ENCODE data around the gene PCP2.

The PCP2 gene

DNA sequence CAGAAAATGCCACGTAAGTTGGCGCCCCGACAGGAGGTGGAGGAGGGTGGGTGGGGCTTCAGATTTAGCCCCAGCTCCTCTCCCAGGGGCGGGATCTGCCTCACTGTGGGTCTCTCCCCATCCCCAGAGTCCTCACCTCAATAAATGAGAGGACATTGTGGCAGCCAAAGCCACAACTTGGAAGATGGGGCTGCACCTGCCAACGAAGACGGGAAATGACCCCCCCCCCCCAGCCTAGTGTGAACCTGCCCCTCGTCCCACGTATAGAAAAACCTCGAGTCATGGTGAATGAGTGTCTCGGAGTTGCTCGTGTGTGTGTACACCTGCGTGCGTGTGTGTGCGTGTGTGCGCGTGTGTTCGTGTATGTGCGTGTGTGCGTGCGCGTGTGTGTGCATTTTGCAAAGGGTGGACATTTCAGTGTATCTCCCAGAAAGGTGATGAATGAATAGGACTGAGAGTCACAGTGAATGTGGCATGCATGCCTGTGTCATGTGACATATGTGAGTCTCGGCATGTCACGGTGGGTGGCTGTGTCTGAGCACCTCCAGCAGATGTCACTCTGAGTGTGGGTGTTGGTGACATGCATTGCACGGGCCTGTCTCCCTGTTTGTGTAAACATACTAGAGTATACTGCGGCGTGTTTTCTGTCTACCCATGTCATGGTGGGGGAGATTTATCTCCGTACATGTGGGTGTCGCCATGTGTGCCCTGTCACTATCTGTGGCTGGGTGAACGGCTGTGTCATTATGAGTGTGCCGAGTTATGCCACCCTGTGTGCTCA, 45.6 kb upstream of the PCP2 start:
- H3K4me3 ChIP-seq (ENCODE audit: low read depth, low read length): no peak overlapping the region
- TF ChIP-seq, protein P1, sequence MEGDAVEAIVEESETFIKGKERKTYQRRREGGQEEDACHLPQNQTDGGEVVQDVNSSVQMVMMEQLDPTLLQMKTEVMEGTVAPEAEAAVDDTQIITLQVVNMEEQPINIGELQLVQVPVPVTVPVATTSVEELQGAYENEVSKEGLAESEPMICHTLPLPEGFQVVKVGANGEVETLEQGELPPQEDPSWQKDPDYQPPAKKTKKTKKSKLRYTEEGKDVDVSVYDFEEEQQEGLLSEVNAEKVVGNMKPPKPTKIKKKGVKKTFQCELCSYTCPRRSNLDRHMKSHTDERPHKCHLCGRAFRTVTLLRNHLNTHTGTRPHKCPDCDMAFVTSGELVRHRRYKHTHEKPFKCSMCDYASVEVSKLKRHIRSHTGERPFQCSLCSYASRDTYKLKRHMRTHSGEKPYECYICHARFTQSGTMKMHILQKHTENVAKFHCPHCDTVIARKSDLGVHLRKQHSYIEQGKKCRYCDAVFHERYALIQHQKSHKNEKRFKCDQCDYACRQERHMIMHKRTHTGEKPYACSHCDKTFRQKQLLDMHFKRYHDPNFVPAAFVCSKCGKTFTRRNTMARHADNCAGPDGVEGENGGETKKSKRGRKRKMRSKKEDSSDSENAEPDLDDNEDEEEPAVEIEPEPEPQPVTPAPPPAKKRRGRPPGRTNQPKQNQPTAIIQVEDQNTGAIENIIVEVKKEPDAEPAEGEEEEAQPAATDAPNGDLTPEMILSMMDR (IDR thresholded peaks at IDR 0.05; ENCODE audit: borderline replicate concordance, insufficient read depth, low read depth, low read length): peak; percentile 71; the same call in 1 of the 2 replicates

DNA sequence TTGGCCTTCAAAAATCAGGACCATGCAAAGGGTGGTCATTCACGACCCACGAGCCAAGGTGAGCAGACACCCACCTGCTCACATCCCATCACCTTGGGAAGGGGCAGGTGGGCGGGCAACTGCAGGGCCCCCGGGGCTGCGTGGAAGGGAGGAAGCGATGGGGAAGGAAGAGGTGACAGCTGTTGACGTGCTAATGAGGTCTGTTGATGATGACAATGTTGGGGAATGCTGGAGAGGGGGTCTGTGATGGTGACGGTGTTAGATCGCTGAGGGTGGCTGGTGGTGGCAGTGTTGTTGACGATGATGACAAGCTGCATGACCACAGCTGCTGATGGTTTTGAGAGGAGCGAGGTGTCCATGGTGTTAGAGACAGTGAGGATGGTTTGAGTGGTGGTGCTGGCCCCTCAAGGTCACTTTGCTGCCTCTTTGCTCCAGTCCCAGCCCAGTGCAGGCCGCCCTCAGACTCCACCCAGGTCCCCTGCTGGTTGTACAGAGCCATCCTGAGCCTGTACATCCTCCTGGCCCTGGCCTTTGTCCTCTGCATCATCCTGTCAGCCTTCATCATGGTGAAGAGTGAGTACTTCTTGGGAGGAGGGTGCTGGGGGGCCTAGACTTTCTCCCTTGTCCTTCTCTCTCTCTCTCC, 44.3 kb upstream of the PCP2 start:
- TF ChIP-seq, protein P1 (IDR thresholded peaks at IDR 0.05; ENCODE audit: borderline replicate concordance, insufficient read depth, low read depth, low read length): no peak
- H3K4me3 ChIP-seq (ENCODE audit: low read depth, low read length): no peak overlapping the region

DNA sequence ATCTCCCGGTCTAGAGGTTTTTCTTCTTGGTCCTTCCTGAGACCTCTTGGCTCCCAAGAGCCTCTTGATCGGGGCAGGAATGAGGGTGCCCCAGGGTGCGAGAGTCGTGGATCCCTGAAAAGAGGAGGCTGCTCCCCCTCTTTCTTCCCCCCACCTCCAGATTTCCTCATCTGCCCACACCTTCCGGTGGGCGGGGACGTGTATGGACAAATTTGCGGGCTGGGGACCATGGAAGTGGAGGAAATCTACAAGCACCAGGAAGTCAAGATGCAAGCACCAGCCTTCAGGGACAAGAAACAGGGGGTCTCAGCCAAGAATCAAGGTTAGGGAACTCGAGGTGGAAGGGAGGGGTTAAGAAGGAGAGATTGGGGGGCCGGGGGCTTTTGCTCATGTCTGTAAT, 43.3 kb upstream of the PCP2 start, which contains the start of gene MCEMP1:
Gene MCEMP1 (plus strand): TSS at position 237 of the 400 bp plus-strand sequence. CDS start 31 bp downstream, at position 268.
- peak within 1 kb of the TSS; percentile 39 for H3K4me3 ChIP-seq (ENCODE audit: low read depth, low read length)
- TF ChIP-seq, protein P1 (IDR thresholded peaks at IDR 0.05; ENCODE audit: borderline replicate concordance, insufficient read depth, low read depth, low read length): no peak

DNA sequence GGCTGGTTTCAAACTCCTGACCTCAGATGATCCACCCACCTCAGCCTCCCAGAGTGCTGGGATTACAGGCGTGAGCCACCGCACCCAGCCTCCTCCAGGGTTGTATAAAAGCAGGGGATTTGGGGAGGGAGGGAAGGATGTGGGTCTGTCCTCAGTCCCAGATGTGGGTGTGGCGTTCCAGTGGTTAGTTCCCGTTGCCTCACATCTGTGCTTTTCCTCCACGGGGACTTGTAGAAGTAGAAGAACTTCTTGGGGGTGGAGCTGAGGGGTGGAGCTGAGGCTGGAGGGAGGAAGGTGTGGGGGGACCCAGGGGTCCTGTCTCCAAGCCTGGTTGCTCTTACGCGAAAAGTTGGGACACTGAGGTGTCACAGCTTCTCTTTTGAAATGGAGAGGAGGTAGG, 42.9 kb upstream of the PCP2 start:
- peak overlapping the region; percentile 39 for H3K4me3 ChIP-seq (ENCODE audit: low read depth, low read length)
- TF ChIP-seq, protein P1 (IDR thresholded peaks at IDR 0.05; ENCODE audit: borderline replicate concordance, insufficient read depth, low read depth, low read length): no peak

DNA sequence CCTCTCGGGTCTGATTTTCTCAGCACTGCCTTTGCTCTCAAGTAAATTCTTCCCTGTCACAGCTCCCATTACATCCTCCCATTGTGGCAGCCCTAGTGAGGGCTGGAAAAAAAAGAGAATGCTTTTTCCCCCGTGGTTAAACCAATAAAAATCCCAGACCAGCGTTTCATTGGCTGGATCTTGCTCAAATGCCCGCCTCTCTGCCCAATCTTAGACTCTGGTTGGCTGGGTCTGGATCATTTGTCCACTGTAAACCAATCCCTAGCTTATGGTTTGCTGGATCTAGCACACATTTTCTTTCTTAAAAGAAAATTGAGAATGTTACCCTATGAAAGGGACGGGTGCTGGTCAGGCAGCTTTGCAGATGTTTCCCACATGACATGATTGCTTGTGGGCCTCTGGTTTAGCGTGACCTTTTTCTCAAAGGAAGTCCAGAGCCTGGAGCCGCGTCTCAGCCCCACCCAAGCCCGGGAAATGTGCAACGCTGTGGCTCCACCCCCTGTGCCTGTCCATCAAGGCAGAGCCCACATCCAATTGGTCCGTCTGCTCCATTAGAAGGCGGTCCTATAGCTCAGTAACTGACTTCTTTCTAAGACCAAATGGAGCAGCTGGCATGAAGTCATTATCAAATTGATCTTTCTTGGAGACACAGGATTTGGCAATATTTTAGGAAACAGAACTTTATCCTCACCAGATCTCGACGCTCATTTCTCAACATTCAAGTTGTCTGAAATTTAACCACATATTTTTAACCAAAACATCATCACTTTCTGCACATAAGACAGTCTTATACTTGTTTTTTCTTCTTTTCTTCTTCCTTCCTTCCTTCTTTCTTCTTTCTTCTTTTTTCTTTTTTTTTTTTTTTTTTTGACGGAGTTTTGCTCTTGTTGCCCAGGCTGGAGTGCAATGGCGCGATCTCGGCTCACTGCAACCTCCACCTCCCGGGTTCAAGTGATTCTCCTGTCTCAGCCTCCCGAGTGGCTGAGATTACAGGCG, 40.8 kb upstream of the PCP2 start:
- TF ChIP-seq, protein P1 (IDR thresholded peaks at IDR 0.05; ENCODE audit: borderline replicate concordance, insufficient read depth, low read depth, low read length): no peak
- no peak overlapping the region for H3K4me3 ChIP-seq (ENCODE audit: low read depth, low read length)

DNA sequence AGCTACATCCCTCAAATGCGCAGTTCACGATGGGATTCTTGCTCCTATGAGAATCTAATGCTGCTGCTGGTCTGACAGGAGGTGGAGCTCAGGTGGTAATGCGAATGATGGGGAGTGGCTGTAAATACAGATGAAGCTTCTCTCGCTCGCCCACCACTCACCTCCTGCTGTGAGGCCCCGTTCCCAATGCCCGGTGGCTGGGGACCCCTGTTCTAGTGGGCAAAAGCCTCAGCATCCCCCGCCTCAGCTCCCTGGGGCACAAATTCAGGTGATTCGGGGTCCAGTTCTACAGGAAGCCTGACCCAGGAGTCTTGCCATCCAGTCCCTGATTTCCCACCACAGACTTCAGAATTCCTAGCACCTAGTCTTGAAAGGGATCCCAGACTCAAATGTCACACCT, 39.0 kb upstream of the PCP2 start:
- H3K4me3 ChIP-seq (ENCODE audit: low read depth, low read length): no peak overlapping the region
- TF ChIP-seq, protein P1 (IDR thresholded peaks at IDR 0.05; ENCODE audit: borderline replicate concordance, insufficient read depth, low read depth, low read length): no peak
